GM23338 (cell line): Measurements from ENCODE around the gene FLYWCH1. TPM values are rescaled to one million over a fixed set of nuclear protein-coding genes. Genes with fewer than 3 reads are reported as not detected.

Experiments used
- ATAC-seq: fragments of 200-7000 bp; cut with Tn5 transposase; 3 replicates; pipeline ENCODE4 v1.9.1; 2020
- DNase-seq: peaks from one replicate; pipeline ENCODE4 v3.0.0-alpha.2; 2015; ENCODE audit warnings: low spot score
- H2AFZ ChIP-seq: fragments of 200-600 bp; sonication (generic); 2 replicates; pipeline ENCODE4 v1.8.0; 2016; ENCODE audit warnings: antibody characterized with exemption, mild to moderate bottlenecking, moderate library complexity
- H3F3A ChIP-seq: fragments of 200-600 bp; sonication (generic); replicated peaks from 2 replicates; pipeline ENCODE4 v1.8.0; 2017; ENCODE audit warnings: antibody characterized with exemption, mixed run types, low read depth
- H3K27ac ChIP-seq: fragments of 200-600 bp; sonication (generic); 2 replicates; pipeline ENCODE4 v1.6.1; 2016; ENCODE audit warnings: low read depth
- H3K27me3 ChIP-seq: fragments of 200-600 bp; sonication (generic); 2 replicates; pipeline ENCODE4 v1.8.0; 2016; ENCODE audit warnings: mild to moderate bottlenecking, mixed run types, moderate library complexity; ENCODE audit not compliant: insufficient read depth
- H3K36me3 ChIP-seq: fragments of 200-600 bp; sonication (generic); 2 replicates; pipeline ENCODE4 v1.8.0; 2016; ENCODE audit warnings: mild to moderate bottlenecking; ENCODE audit not compliant: insufficient read depth
- H3K4me1 ChIP-seq: fragments of 200-600 bp; sonication (generic); 2 replicates; pipeline ENCODE4 v1.8.0; 2016; ENCODE audit warnings: mild to moderate bottlenecking, moderate library complexity; ENCODE audit not compliant: insufficient read depth
- H3K4me2 ChIP-seq: fragments of 200-600 bp; sonication (generic); 2 replicates; pipeline ENCODE4 v1.7.1; 2017; ENCODE audit warnings: mixed run types
- H3K4me3 ChIP-seq: fragments of 200-600 bp; sonication (generic); 2 replicates; pipeline ENCODE4 v1.6.1; 2016; ENCODE audit warnings: mixed run types
- H3K79me2 ChIP-seq: fragments of 200-600 bp; sonication (generic); replicated peaks from 2 replicates; pipeline ENCODE4 v1.8.0; 2017; ENCODE audit warnings: mild to moderate bottlenecking; ENCODE audit not compliant: insufficient read depth
- H3K9me2 ChIP-seq: fragments of 200-600 bp; sonication (generic); 2 replicates; pipeline ENCODE4 v1.8.0; 2017; ENCODE audit not compliant: insufficient read depth
- H4K20me1 ChIP-seq: fragments of 200-600 bp; sonication (generic); replicated peaks from 2 replicates; pipeline ENCODE4 v1.8.0; 2017; ENCODE audit warnings: mild to moderate bottlenecking; ENCODE audit not compliant: insufficient read depth
- H3K27ac Mint-ChIP-seq: 2 replicates; pipeline ENCODE4 v1.8.0; 2020; ENCODE audit warnings: inconsistent platforms, mild to moderate bottlenecking, moderate library complexity, mixed read lengths
- H3K27me3 Mint-ChIP-seq: 3 replicates; pipeline ENCODE4 v1.8.0; 2022; ENCODE audit warnings: low read depth, mild to moderate bottlenecking, moderate library complexity, mixed read lengths, inconsistent platforms; ENCODE audit not compliant: insufficient read depth, poor library complexity
- H3K36me3 Mint-ChIP-seq: 3 replicates; pipeline ENCODE4 v1.8.0; 2021; ENCODE audit warnings: low read depth, mild to moderate bottlenecking, inconsistent platforms, moderate library complexity, mixed read lengths
- H3K4me1 Mint-ChIP-seq: 3 replicates; pipeline ENCODE4 v1.8.0; 2020; ENCODE audit warnings: mild to moderate bottlenecking, inconsistent platforms, mixed read lengths
- H3K4me3 Mint-ChIP-seq: 3 replicates; pipeline ENCODE4 v1.8.0; 2021; ENCODE audit warnings: moderate library complexity, mild to moderate bottlenecking, inconsistent platforms, mixed read lengths
- H3K9me3 Mint-ChIP-seq: 3 replicates; pipeline ENCODE4 v1.8.0; 2020; ENCODE audit warnings: moderate library complexity, mild to moderate bottlenecking, inconsistent platforms, mixed read lengths
- CREB1 ChIP-seq: fragments of 250-450 bp; sonication (Bioruptor Pico); IDR thresholded peaks from 2 replicates; pipeline ENCODE4 v1.5.0; 2020; ENCODE audit warnings: low read depth, mild to moderate bottlenecking, moderate library complexity
- CTCF ChIP-seq, 2 experiments: fragments of 200-600 bp in 1 of 2; sonication (generic) in 1 of 2; conservative IDR thresholded peaks; 2 replicates each; pipeline versions ENCODE4 v1.5.1 to v1.6.1; 2016 to 2017; ENCODE audit warnings: antibody characterized with exemption in 2 of 2, low read depth in 2 of 2, mild to moderate bottlenecking in 2 of 2, moderate library complexity in 1 of 2
- ETS1 ChIP-seq: IDR thresholded peaks from 2 replicates; pipeline ENCODE4 v1.6.1; 2016; ENCODE audit warnings: antibody characterized with exemption
- EZH2 ChIP-seq: fragments of 200-600 bp; sonication (generic); IDR thresholded peaks from one replicate; pipeline ENCODE4 v1.8.0; 2017; ENCODE audit warnings: antibody characterized with exemption, mild to moderate bottlenecking, low read depth; ENCODE audit not compliant: unreplicated experiment
- EZH2phosphoT487 ChIP-seq: fragments of 200-600 bp; sonication (generic); IDR thresholded peaks from one replicate; pipeline ENCODE4 v1.8.1; 2018; ENCODE audit warnings: antibody characterized with exemption; ENCODE audit not compliant: unreplicated experiment
- JUNB ChIP-seq: IDR thresholded peaks from one replicate; pipeline ENCODE4 v1.6.1; 2016; ENCODE audit warnings: antibody characterized with exemption; ENCODE audit not compliant: unreplicated experiment
- NANOG ChIP-seq: IDR thresholded peaks from 2 replicates; pipeline ENCODE4 v1.6.1; 2016; ENCODE audit warnings: antibody characterized with exemption, borderline replicate concordance
- POLR2AphosphoS5 ChIP-seq: IDR thresholded peaks from 2 replicates; pipeline ENCODE4 v1.6.1; 2016; ENCODE audit warnings: antibody characterized with exemption, low read depth
- REST ChIP-seq: IDR thresholded peaks from one replicate; pipeline ENCODE4 v1.6.1; 2018; ENCODE audit warnings: antibody characterized with exemption; ENCODE audit not compliant: unreplicated experiment
- STAT1 ChIP-seq: IDR thresholded peaks from one replicate; pipeline ENCODE4 v1.6.1; 2016; ENCODE audit warnings: antibody characterized with exemption; ENCODE audit not compliant: unreplicated experiment
- ZNF114 ChIP-seq: fragments of 250-450 bp; sonication (Bioruptor Pico); IDR thresholded peaks from 2 replicates; pipeline ENCODE4 v1.5.0; 2020; ENCODE audit warnings: mild to moderate bottlenecking, moderate library complexity
- ZNF331 ChIP-seq: fragments of 250-450 bp; sonication (Bioruptor Pico); IDR thresholded peaks from 2 replicates; pipeline ENCODE4 v1.5.0; 2020; ENCODE audit warnings: low read depth, mild to moderate bottlenecking, moderate library complexity
- ZNF462 ChIP-seq: fragments of 250-450 bp; sonication (Bioruptor Pico); IDR thresholded peaks from 2 replicates; pipeline ENCODE4 v1.5.0; 2020; ENCODE audit warnings: mild to moderate bottlenecking, moderate library complexity
- polyA plus RNA-seq: library from polyadenylated mRNA; unstranded; fragments of >200 nt; fragmentation: Nextera tagmentation; extraction: Ambion mirVana; gene quantifications from 2 replicates; pipeline ENCODE4 v1.2.1, GENCODE V29; 2016
- total RNA-seq: library from RNA; depleted of rRNA; stranded (reverse); fragments of >200 nt; shearing (Covaris generic); gene quantifications from 2 replicates; pipeline ENCODE4 v1.2.3, GENCODE V29; 2014

The FLYWCH1 gene
- total and polyA plus RNA-seq, 2 experiments from 2014 or later = 6.0 to 29.3 TPM

GRCh38 chr16:2879854-2880508 lies 31.8 kb upstream of the FLYWCH1 start:
- no peaks in the 10 kb centered on the region; the same call in 1 of the 2 replicates for H3K79me2 ChIP-seq
- no peaks in the 10 kb centered on the region for H3K36me3 ChIP-seq

More at GRCh38 chr16:2879854-2880508, 31.8 kb upstream of the FLYWCH1 start:
- no peak overlapping the region for H3K27ac ChIP-seq
- Mint-ChIP-seq H3K4me1 (peaks cover 5% of the 10 kb centered on the region), H3K27me3 (peaks cover 14% of the 10 kb centered on the region), H3K4me3 (no peak overlapping the region), H3K36me3 (peaks cover 7% of the 10 kb centered on the region; the same call in 1 of the 3 replicates), H3K27ac (no peak overlapping the region), H3K9me3 (peaks cover 15% of the 10 kb centered on the region)
- no peak for TF ChIP-seq REST
- no peak for TF ChIP-seq JUNB
- no peak for TF ChIP-seq CREB1 (CRISPR knock-in tag)
- TF ChIP-seq EZH2 = no peak
- no peak for TF ChIP-seq STAT1
- TF ChIP-seq POLR2AphosphoS5 = no peak
- no peak for TF ChIP-seq ZNF331 (CRISPR knock-in tag)
- TF ChIP-seq CTCF (conservative IDR thresholded peaks at IDR 0.05; ENCODE audit: low read depth in 2 of 2) = no peak
- no peak for TF ChIP-seq EZH2phosphoT487
- no peak for TF ChIP-seq ZNF462
- TF ChIP-seq ZNF114 (CRISPR knock-in tag) = no peak
- TF ChIP-seq ETS1 = no peak
- TF ChIP-seq NANOG = no peak
- H3K9me2 ChIP-seq = no peaks in the 10 kb centered on the region
- H3K27me3 ChIP-seq = peaks cover 13% of the 10 kb centered on the region; the same call in 1 of the 2 replicates
- no peaks in the 10 kb centered on the region for H4K20me1 ChIP-seq
- ATAC-seq = no peak
- 0 out of 2 replicates have a peak, but pooled peaks cover 2% of the 10 kb centered on the region for H3F3A ChIP-seq
- H3K4me3 ChIP-seq = no peak overlapping the region
- no peak for DNase-seq
- no peak overlapping the region for H3K4me2 ChIP-seq
- no peak overlapping the region for H2AFZ ChIP-seq
- H3K4me1 ChIP-seq = peaks cover 5% of the 10 kb centered on the region
